GM18868 (cell line): ENCODE data around the gene CHGA.

Experiments used
- ATAC-seq: cut with Tn5 transposase; IDR thresholded peaks from one replicate; pipeline ENCODE4 v1.9.1; 2021; ENCODE audit warnings: mild to moderate bottlenecking, moderate library complexity; ENCODE audit not compliant: unreplicated experiment

Gene CHGA

GRCh38 chr14:92929689-92930608 is 7.0 kb downstream of the CHGA start:
- ATAC-seq, result no peak

DNA sequence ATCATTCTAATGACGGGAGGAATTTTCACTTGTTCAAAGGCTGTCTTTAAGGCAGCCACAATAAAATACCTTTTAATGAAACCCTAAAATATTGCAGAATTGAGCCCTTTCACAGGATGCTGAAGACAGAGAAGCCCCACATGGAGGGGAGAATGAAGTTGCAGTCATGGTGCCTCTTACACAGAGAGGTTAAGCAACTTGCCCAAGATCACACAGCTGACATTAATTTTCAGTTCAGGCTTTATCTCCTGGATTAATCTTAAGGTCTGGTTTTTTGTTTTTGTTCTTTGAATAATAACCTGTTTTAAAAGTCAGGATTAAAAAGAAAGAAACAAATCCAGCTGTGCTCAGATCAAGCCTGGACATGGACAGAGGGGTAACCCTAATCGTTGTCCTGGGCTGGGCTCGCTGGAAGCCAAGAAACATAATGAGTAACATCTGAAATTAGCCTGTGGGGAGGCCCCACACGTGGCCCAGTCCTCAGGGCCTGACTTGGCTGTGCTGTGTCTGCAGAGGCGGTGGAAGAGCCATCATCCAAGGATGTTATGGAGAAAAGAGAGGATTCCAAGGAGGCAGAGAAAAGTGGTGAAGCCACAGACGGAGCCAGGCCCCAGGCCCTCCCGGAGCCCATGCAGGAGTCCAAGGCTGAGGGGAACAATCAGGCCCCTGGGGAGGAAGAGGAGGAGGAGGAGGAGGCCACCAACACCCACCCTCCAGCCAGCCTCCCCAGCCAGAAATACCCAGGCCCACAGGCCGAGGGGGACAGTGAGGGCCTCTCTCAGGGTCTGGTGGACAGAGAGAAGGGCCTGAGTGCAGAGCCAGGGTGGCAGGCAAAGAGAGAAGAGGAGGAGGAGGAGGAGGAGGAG is 8.0 kb downstream of the CHGA start:
- ATAC-seq, result no peak

DNA sequence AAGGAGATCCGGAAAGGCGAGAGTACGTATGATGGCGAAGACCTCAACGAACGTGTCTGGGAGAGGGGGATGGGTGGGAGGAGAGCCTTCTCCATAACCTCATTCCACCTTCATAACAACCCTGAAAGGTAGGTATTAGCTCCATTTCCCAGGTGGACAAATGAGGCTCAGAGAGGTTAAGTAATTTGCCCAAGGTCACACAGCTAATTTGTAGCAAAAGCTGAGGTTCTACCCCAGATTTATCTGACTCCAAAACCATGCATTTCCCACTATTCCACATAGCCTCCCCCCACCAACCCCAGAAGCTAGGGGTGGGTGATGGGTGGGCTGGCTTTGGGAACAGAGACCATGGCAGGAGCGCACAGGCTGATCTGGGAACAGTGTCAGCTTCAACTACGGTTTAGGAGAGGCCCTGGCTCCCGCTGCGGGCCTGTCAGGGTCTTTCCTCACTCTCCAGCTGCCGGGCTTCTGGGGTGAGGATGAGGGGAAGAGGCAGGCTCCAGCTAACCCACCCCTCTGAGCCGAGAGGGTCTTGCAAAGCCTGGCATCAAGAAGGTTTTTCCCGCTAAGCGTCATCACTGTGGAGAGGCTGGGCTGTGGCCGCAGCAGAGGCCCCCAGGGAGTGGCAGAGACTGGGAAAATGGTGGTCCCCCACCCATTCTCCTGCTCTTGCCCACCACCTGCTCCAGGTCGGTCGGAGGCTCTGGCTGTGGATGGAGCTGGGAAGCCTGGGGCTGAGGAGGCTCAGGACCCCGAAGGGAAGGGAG is 8.9 kb downstream of the CHGA start:
- no peak for ATAC-seq

- ATAC-seq, result no peak
These were observed 9.8 kb downstream of the CHGA start for GRCh38 chr14:92932448-92933395.

DNA sequence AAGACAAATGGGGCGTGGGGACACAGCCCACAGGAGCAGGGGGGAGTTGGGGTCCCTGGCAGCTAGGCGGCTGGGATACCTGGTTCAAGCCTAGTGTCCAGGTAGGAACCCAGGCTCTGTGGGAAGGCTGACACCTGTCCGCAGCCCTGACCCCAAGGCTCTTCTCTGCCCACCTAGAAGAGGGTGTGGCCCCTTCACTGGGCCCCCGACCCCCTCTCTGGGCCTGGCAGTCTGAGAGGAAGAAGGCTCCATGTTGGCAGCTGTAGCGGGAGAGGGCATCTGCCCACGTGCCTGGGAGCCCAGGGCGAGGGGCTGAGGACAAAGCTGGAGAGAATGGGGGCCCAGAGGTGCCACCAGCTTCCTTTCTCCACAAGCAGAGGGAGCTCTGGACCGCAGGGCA is 10.5 kb downstream of the CHGA start:
- ATAC-seq, result no peak

GRCh38 chr14:92934196-92935085 is 11.5 kb downstream of the CHGA start:
- no peak for ATAC-seq

GRCh38 chr14:92935446-92935845 is 12.5 kb downstream of the CHGA start:
- no peak for ATAC-seq

- no peak for ATAC-seq
These were observed 13.1 kb downstream of the CHGA start for GRCh38 chr14:92936085-92936484.

DNA sequence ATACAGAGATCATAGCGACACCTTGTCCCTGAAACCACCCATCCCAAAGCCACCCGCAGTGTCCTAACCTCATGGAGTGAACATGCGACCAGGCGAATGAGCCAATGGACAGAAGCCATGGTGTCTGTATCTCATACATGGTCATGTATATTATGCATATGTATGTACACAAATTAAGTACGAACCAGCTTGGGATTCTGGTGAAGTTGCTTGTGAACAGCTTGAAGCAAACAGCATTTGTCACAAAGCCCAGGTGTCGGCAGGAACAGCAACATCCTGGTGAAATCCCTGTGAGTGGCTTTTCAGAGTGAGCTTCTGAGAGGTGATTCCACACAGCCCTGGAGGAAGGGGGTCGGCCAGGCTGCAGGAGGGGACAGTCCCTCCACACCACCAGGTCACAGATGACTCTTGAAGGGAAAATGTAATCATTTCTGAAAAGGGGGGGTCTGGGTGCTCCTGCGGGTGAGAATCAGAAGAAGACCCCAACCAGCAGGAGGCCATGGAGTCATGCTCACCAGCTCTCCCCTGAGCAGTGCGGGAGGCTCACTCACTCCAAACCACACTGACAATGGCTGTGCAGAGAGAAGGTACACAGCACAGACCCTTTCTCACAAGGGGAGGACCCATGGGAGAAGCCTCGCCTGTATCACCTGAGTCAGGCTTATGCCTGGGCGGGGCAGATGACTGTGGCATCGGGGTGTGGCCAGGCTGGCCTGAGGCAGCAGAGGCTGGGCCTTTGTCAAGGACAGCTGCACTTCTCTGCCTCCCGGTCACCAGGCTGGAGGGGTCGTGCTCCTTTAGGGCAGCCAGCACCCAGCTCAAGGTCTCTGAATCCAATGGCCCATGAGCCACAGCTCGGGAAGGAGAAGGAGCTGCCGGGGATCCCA is 14.3 kb downstream of the CHGA start:
- no peak for ATAC-seq

DNA sequence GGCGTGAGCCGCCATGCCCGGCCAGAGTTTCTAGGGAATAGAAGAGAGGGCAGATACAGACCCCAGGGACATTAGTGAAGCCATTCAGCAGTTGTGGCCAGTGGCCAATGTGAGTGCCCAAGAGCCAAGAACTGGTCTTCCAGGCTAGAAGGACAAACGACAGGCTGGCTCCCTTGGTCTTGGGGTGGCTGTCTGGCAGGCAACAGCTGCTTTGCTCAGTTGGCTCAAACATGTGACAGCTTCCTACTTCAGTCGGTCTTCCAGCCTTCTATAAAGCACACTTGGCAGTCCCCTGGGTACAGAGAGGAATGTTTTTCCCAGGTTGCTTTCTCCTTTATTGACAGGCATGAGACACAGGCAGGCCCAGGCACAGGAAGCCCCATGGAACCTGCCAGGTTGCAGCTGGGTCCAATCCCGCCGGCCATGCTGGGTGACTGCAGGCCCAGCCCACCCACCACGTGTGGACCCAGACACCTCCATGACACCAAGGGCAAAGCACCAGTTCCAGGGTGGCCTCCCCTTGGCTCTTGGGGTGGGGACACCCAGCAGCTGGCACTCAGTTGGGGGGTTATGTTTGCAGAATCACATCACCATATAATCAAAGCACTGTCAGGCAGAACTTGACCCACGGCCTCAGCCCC is 15.4 kb downstream of the CHGA start:
- no peak for ATAC-seq

GRCh38 chr14:92938890-92939671 is 16.1 kb downstream of the CHGA start:
- ATAC-seq, result no peak

GRCh38 chr14:92939699-92940098 is 16.7 kb downstream of the CHGA start:
- ATAC-seq, result no peak

- ATAC-seq, result no peak
These were observed 17.6 kb downstream of the CHGA start for GRCh38 chr14:92940543-92940942.

- no peak for ATAC-seq
These were observed 18.6 kb downstream of the CHGA start for GRCh38 chr14:92941531-92941930.

GRCh38 chr14:92942136-92942535 is 19.2 kb downstream of the CHGA start:
- ATAC-seq, result no peak

DNA sequence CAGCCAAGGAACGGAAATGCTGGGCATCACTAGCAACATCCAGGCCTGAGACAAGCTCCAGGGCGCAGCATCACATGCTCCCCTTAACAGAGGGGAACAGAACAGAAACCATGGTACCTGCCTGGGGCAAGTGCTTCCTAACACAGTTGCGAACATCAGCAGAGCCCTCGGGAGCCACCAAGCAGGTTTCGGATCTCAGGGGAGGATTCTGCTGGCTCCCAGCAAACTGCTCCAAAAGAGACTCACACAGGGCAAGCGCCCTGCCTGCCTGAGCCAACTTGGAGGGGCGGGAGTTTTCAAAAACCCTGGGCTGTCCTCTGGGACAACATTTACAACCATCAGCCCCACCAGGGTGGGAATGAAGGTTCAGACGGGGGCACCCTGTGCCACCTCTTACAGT is 19.6 kb downstream of the CHGA start:
- no peak for ATAC-seq
